ENCODE measurements around the gene BBC3. TPM values are rescaled to one million over a fixed set of nuclear protein-coding genes. Genes with fewer than 3 reads are reported as not detected.

BBC3 gene
- total RNA-seq, 2 donors from 2014 or later: 21.9 to 84.2 TPM

DNA sequence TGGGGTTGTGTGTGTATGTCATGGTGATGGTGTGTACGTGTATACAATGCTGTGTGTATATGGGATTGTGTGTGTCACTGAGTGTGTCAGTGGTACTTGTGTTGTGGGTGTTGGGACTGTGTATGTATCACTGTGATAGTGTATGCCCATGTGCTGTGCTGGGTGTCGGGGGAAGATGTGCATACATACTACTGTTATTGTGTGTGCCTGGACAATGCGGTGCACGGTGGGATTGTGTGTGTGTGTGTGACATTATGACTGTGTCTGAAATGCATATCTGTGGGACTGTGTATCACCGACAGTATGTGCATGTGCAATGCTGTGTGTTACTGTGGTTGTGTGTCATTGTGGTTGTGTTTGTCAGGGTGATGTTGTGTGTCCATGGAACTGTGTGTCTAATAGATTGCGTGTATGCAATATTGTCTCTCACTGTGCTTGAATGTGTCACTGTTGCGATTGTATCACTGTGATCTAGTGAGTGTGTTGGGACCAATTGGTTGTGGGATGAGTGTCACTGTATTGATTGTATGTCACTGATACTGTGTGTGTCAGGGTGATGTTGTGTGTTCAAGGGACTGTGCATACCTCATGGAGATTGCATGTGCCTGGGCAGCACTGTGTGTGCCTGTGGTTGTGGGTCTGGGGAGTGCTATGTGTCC lies 11.0 kb upstream of the BBC3 start:
- Mint-ChIP-seq H3K27ac (no peak overlapping the region), H3K9me3 (peaks cover 0 to 6% of the 10 kb centered on the region in 2 donors), H3K36me3 (peaks cover 5% of the 10 kb centered on the region in 2 donors)
- ATAC-seq: peak in 1 of 2 donors; percentile 15
- DNase-seq (ENCODE audit: low spot score in 2 of 2): no peak

GRCh38 chr19:47240996-47241918 lies 10.3 kb upstream of the BBC3 start:
- Mint-ChIP-seq H3K36me3 (peaks cover 5% of the 10 kb centered on the region in 2 donors), H3K27ac (peak overlapping the region in 1 of 2 donors; percentile 67), H3K9me3 (peaks cover 0 to 6% of the 10 kb centered on the region in 2 donors)
- ATAC-seq (peak; percentile 31 to 57), DNase-seq (ENCODE audit: low spot score in 2 of 2) (peak; percentile 77 to 81)

- Mint-ChIP-seq H3K36me3 (peaks cover 5% of the 10 kb centered on the region in 2 donors), H3K9me3 (peaks cover 0 to 6% of the 10 kb centered on the region in 2 donors), H3K27ac (peak overlapping the region in 1 of 2 donors; percentile 67)
- DNase-seq (ENCODE audit: low spot score in 2 of 2) (no peak), ATAC-seq (no peak)
Measured at GRCh38 chr19:47240556-47240955, 9.6 kb upstream of the BBC3 start.

DNA sequence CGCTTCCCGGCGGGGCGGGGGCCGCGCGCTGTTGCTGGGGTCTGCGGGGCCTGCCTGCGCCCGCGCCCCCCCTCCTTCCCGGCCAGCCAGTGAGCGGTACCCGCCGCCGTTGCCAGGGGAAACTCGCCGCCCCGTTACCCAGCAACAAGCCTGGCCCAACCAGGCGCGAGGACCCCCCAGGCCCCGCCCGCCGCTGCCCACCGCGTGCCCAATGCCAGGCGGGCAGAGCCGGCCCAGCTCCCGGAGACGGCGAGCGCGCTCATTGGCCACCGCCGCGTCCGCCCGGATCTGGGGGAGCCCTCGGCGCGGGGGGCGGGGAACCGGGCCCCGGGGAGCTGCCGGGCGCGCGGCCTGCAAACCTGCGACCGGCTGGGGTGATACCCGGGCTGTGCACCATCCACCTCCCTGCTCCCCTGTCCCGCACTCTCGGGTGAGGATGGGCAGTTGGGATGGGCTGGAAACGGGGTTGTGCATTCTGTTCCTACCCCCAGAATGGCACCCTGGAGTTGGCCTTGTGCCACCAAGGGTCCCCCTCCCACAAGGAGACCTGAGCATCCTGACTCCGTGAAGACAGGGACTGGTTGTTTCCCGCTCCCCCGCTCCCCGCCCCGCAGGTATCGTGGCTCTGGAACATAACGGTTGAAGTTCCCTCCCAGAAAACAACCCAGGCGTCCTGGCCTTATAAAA lies 8.8 kb upstream of the BBC3 start:
- peak in 1 of 2 donors; percentile 11 for ATAC-seq
- DNase-seq (ENCODE audit: low spot score in 2 of 2): peak in 1 of 2 donors; percentile 49
- H3K27ac Mint-ChIP-seq: peak overlapping the region in 1 of 2 donors; percentile 67
- peaks cover 0 to 6% of the 10 kb centered on the region in 2 donors for H3K9me3 Mint-ChIP-seq
- H3K36me3 Mint-ChIP-seq: peaks cover 5% of the 10 kb centered on the region in 2 donors

DNA sequence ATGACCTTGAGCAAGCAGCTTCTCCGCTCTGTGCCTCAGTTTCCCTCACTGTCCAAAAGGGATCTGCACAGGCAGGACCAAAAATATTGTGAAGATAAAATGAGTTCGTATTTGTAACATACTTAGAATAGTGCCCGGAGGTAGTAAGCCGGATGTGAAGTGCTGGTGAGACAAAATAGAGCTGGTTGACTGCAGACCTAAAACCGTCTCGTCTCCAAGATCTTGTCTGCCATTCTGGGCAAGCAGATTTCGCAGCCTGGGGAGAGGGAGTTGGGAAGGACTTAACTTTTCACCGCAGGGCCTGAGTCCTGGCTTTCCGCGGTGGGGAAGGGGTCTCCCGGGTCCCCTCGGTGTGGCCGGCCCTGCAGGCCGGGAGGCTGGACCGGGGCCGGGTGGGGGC lies 8.2 kb upstream of the BBC3 start:
- DNase-seq (ENCODE audit: low spot score in 2 of 2): no peak
- peaks cover 0 to 6% of the 10 kb centered on the region in 2 donors for H3K9me3 Mint-ChIP-seq
- H3K27ac Mint-ChIP-seq: peak overlapping the region in 1 of 2 donors; percentile 61
- no peak for ATAC-seq
- peaks cover 5% of the 10 kb centered on the region in 2 donors for H3K36me3 Mint-ChIP-seq

DNA sequence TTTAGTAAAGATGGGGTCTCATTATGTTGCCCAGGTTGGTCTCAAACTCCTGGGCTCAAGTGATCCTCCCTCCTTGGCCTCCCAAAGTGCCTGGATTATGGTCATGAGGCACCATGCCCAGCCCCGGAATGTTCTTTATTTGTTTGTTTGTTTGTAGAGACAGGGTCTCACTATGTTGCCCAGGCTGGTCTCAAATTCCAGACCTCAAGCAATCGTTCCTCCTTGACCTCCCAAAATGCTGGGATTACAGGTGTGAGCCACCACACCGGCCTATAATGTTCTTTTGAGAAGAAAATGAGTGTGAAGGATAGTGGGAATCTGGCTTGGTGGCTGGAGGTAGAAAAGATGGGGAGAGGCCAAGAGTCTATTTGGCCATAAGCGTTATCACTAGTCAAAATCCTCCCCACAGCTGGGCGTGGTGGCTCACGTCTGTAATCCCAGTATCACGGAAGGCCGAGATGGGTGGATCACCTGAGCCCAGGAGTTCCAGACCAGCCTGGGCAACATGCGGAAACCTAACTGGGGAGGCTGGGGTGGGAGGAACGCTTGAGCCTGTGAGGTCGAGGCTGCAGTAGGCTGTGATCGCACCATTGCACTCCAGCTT lies 5.2 kb upstream of the BBC3 start:
- no peak overlapping the region for H3K27ac Mint-ChIP-seq
- peaks cover 5 to 21% of the 10 kb centered on the region in 2 donors for H3K36me3 Mint-ChIP-seq
- DNase-seq (ENCODE audit: low spot score in 2 of 2): no peak
- no peak for ATAC-seq
- H3K9me3 Mint-ChIP-seq: no peaks in the 10 kb centered on the region

DNA sequence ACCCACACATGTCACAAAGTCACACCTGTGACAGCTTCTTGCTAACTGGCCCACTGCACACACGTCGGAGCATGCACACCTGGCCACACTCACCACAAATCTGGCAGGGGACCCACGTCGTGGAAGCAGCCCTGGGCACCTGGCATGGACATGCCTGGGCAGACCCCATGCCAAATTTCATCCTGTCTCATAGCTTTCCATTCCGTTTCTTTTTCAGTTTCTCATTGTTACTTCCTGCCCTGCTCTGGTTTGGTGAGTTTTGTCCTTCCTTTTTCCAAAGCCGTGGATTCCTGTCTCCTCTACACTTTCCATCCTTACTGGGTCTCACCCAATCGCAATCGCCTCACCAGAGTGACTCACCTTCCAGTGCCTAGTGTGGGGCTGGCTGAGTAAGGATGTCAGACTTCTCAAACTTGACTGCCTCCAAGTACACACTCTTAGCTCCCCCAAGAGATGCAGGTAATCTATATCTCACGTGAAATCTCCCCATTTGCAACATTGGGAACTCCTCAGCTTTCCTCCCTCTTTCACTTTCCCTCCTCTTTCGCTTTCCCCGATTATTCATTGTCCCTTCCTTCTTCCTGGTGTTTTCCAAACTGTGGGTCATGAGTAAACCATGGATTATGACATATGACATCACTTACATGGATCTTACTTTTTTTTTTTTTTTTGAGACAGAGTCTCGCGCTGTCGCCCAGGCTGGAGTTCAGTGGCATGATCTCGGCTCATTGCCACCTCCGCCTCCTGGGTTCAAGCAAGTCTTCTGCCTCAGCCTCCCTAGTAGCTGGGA lies 1.6 kb upstream of the BBC3 start:
- ATAC-seq (peak in 1 of 2 donors; percentile 50), DNase-seq (ENCODE audit: low spot score in 2 of 2) (peak; percentile 24 to 83)
- peak overlapping the region in 1 of 2 donors; percentile 99 for H3K27ac Mint-ChIP-seq
- H3K9me3 Mint-ChIP-seq: no peaks in the 10 kb centered on the region
- peaks cover 0 to 16% of the 10 kb centered on the region in 2 donors for H3K36me3 Mint-ChIP-seq

DNA sequence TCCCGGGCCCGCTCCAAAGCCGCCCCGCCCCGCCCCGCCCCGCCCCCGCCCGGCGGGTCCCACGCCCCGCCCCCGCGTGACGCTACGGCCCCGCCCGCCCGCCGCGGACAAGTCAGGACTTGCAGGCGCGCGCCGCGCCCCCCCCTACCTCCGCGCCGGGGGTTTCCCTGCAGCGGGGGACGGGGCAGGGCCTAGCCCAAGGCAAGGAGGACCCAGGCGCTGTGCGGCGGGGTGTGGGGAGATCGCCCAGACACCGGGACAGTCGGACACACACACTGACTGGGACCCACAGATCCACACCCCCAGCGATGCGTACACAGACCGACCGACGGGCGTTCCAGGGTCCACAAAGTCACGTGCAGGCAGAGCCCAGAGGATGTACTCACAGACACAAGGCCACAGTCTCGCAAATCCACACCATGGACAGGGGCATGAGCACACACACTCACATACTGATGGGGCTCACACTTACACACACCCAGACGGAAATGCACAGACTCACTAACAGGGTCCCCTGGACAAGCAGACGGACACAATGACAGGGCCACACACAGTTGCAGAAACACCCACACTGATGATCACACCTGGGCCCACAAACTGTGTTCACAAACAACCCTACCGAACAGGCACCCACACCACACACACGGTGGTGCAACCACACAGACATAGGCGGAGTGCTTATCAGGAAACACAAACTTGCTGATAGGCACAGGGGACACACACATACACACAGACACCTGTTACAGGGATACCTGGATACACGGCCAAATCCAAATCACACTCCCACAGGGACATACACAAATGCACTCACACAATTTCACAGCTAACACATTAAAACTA lies 436 bp upstream of the BBC3 start:
- ATAC-seq (peak; percentile 54), DNase-seq (ENCODE audit: low spot score in 2 of 2) (peak; percentile 89 to 95)
- H3K9me3 Mint-ChIP-seq: no peaks in the 10 kb centered on the region
- H3K36me3 Mint-ChIP-seq: peaks cover 0 to 16% of the 10 kb centered on the region in 2 donors
- H3K27ac Mint-ChIP-seq: peak overlapping the region; percentile 26 to 99

- Mint-ChIP-seq H3K27ac (no peak overlapping the region), H3K36me3 (peaks cover 5 to 16% of the 10 kb centered on the region in 2 donors), H3K9me3 (no peaks in the 10 kb centered on the region)
- DNase-seq (ENCODE audit: low spot score in 2 of 2) (peak; percentile 81 to 89), ATAC-seq (peak in 1 of 2 donors; percentile 5)
Measured at GRCh38 chr19:47230054-47230920, 712 bp downstream of the BBC3 start.

DNA sequence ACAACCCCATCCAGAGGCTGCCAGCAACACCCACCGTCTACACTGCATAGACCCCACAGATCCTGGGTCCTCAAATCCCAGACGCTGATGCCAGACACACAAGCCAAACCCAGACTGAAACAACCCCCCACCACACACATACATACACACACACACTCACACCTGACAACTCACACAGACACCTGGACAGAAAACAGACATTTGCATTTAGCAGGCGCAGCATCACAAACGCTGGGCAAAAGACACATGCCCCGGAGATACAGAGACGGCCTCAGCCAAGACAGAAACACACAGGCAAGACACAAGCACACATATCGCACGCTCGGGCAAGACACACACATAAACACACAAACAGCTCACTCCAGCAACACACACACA lies 1.3 kb downstream of the BBC3 start:
- Mint-ChIP-seq H3K36me3 (peaks cover 6 to 16% of the 10 kb centered on the region in 2 donors), H3K9me3 (no peaks in the 10 kb centered on the region), H3K27ac (no peak overlapping the region)
- ATAC-seq (no peak), DNase-seq (ENCODE audit: low spot score in 2 of 2) (no peak)

- no peak overlapping the region for H3K27ac Mint-ChIP-seq
- H3K36me3 Mint-ChIP-seq: peaks cover 6 to 16% of the 10 kb centered on the region in 2 donors
- no peaks in the 10 kb centered on the region for H3K9me3 Mint-ChIP-seq
- ATAC-seq (peak in 1 of 2 donors; percentile 6), DNase-seq (ENCODE audit: low spot score in 2 of 2) (peak in 1 of 2 donors; percentile 26)
Measured at GRCh38 chr19:47228937-47229675, 1.9 kb downstream of the BBC3 start.

DNA sequence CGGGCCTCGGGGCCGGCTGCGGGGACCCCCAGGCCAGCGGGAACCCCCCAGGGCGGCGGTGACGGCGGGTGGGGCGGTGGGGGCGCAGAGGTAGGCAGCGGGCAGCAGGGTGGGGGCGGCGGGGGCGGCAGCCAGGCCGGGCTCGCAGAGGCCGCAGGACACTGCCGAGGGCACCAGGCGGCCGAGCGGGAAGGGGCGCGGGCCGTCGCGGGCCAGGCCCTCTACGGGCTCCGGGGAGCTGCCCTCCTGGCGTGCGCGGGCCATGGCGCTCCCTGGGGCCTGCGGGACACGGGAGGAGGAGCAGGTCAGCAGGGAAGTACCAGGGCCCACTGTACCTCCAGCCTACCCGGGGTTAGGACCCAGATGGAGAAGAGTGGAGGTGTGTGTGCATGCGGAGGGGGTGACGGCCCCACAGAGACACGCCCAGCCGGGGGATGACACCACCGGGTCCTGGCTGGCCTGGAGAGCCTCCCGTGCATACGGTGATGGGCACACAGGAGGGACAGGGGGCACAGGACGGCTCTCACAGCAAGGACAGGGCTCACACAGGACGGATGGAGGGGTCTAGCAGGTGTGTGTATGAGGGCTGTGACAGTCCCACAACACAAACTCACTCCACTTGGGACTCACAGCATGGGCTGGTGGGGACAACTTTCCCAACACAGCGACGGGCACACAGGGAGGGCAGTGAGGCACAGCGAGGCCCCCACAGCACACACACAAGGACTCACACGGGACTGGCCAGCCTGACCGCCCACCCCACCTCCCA lies 2.6 kb downstream of the BBC3 start:
- peak; percentile 11 to 24 for ATAC-seq
- no peaks in the 10 kb centered on the region for H3K9me3 Mint-ChIP-seq
- peak; percentile 63 to 73 for DNase-seq (ENCODE audit: low spot score in 2 of 2)
- no peak overlapping the region for H3K27ac Mint-ChIP-seq
- H3K36me3 Mint-ChIP-seq: peaks cover 10 to 20% of the 10 kb centered on the region in 2 donors

Data from activated naive CD4-positive, alpha-beta T cell treated with anti-CD3 and anti-CD28 coated beads, Interleukin-2, amount 50 U/mL, for 72 hours (primary cell).